ENCODE results near the gene SP140L. TPM values are rescaled to one million over a fixed set of nuclear protein-coding genes. Genes with fewer than 3 reads are reported as not detected.
"Not testable (repeated sequence)": the region's sequence is repeated elsewhere in the genome, so short reads cannot be mapped to it uniquely, and the experiment has no call there.

Gene SP140L
- total RNA-seq, 1 donor = 16.8 TPM

DNA sequence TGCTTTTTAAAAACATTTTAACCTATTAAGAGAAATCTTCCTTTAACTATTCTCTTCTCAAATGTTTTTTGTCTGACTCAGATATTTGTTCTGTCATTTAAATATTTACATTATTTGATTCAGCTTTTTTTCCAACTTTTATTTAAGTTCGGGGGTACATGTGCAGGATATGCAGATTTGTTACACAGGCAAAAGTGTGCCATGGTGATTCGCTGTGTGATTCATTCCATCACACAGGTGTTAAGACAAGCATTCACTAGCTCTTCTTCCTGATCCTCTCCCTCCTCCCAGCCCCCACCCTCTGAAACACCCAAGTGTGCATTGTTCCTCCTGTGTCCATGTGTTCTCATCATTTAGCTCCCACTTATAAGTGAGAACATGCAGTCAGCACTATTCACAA, 108.4 kb downstream of the SP140L start:
- TF ChIP-seq, protein P1, sequence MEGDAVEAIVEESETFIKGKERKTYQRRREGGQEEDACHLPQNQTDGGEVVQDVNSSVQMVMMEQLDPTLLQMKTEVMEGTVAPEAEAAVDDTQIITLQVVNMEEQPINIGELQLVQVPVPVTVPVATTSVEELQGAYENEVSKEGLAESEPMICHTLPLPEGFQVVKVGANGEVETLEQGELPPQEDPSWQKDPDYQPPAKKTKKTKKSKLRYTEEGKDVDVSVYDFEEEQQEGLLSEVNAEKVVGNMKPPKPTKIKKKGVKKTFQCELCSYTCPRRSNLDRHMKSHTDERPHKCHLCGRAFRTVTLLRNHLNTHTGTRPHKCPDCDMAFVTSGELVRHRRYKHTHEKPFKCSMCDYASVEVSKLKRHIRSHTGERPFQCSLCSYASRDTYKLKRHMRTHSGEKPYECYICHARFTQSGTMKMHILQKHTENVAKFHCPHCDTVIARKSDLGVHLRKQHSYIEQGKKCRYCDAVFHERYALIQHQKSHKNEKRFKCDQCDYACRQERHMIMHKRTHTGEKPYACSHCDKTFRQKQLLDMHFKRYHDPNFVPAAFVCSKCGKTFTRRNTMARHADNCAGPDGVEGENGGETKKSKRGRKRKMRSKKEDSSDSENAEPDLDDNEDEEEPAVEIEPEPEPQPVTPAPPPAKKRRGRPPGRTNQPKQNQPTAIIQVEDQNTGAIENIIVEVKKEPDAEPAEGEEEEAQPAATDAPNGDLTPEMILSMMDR (IDR thresholded peaks at IDR 0.05; ENCODE audit: insufficient read depth, low read depth, low read length) = no peak
- DNase-seq (ENCODE audit: low read depth) = no peak
- no peak overlapping the region for H3K4me3 ChIP-seq (ENCODE audit: low read depth, low read length)

DNA sequence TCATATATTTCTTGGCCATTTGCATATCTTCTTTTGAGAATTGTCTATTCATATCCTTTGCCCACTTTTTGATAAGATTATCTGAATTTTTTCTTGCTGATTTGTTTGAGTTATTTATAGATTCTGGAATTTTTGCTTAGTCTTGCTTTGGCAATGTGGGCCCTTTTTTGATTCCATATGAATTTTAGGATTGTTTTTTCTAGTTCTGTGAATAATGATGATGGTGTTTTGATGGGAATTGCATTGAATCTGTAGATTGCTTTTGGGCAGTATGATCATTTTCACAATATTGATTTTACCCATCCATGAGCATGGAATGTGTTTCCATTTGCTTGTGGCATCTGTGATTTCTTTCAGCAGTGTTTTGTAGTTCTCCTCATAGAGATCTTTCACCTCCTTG, 112.1 kb downstream of the SP140L start:
- H3K4me3 ChIP-seq (ENCODE audit: low read depth, low read length); DNase-seq (ENCODE audit: low read depth): not testable (repeated sequence)

DNA sequence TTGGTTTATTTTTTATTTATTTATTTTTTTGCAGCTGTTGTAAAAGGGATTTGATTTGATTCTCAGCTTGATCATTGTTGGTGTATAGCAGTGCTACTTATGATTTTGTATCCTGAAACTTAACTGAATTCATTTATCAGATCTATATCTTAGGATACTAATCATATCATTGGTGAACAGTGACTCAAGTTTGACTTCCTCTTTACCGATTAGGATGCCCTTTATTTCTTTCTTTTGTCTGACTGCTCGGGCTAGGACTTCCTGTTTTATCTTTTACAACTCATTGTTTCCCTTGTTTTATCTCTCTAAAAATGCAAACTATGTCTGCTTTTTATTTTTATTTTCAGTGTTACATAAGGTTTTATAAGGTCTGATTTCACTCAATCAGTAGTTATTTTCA, 112.6 kb downstream of the SP140L start:
- DNase-seq (ENCODE audit: low read depth) = no peak
- H3K4me3 ChIP-seq (ENCODE audit: low read depth, low read length) = no peak overlapping the region
- TF ChIP-seq, protein P1 (IDR thresholded peaks at IDR 0.05; ENCODE audit: insufficient read depth, low read depth, low read length) = no peak

DNA sequence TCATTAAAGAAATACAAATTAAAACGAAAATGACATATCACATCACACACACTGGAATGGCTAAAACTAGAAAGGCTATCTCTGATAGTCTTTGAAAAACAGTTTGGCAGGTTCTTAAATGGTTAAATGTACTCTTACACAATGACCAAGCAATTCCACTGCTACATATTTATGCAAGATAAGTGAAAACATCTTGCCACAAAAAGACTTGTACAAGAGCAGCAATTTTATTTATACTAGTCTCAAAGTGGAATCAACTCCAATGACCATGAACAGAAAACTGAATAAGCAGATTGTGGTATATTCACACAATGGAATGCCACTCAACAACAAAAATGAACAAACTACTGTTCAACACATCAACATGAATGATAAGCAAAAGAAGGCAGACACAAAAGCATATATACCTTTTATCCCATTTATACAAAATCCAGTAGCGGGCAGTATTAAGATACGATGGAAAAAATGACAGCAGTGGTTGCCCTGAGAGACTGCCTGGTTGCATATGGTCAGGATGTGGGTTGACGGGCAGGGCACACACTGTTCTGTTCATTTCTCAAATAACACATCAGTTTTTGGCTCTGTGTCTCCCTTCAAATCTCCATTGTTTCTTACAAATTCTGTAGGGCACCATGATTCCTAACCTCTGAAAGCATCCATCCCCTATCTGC, 114.4 kb downstream of the SP140L start:
- TF ChIP-seq, protein P1 (IDR thresholded peaks at IDR 0.05; ENCODE audit: insufficient read depth, low read depth, low read length) = no peak
- peak; percentile 71 for DNase-seq (ENCODE audit: low read depth)
- no peak overlapping the region for H3K4me3 ChIP-seq (ENCODE audit: low read depth, low read length)

DNA sequence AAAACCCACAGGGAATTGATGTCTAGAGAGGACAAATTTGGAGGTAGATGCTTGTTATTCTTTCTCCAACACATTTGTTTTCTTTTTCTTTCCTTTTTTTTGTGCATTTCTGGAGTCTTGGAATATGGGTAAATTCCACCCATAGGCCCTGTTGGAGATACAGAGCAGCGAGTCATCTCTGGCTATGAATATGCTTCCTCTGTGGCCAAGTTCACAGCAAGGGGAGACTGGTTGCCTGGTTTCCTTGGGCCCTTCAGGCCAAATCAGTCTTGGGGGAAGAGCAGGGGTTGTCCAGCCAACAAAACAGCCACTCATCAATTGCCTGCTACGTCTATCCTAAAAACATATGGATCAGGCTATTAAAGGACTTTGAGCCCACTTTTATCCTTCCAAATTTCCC, 116.5 kb downstream of the SP140L start:
- TF ChIP-seq, protein P1 (IDR thresholded peaks at IDR 0.05; ENCODE audit: insufficient read depth, low read depth, low read length) = no peak
- H3K4me3 ChIP-seq (ENCODE audit: low read depth, low read length) = no peak overlapping the region
- DNase-seq (ENCODE audit: low read depth) = peak; percentile 19

DNA sequence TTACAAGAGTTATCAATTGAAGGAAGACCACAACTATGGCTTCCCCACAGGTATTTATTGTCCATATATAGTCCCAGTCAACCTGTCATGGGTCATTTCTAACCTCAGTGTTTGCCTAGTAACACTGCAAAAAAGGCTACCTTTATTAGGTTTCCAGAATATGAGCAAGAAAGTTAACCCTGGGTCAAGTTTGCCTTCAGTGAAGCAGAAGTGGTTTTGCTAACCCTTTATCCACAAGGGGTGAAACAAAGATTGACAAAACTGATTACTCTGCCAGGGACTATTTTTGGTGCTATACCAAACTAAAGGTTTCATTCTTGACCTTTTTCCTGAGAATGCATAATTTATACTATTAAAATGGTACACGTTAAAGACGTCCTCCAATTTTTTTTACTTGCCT, 117.8 kb downstream of the SP140L start:
- DNase-seq (ENCODE audit: low read depth) = no peak
- no peak overlapping the region for H3K4me3 ChIP-seq (ENCODE audit: low read depth, low read length)
- TF ChIP-seq, protein P1 (IDR thresholded peaks at IDR 0.05; ENCODE audit: insufficient read depth, low read depth, low read length) = no peak

DNA sequence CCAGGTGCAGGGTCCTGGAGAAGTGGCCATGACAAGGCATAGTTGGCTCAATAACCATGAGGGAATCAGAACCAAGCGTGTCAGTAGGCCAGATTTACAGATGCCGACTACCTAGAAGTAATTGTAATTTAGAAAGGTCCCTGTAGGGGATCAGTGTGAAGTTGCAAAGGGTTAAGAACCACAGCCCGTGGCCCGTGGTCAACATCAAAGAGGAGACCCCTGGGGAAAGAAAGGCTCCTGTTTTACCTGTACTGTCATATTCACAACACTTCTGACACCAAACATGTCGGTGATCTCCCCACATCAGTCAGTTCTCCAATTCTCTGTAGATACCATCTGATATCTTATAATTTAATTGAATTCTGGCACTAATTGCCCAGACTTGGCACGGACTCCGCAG, 120.0 kb downstream of the SP140L start:
- no peak overlapping the region for H3K4me3 ChIP-seq (ENCODE audit: low read depth, low read length)
- no peak for DNase-seq (ENCODE audit: low read depth)
- TF ChIP-seq, protein P1 (IDR thresholded peaks at IDR 0.05; ENCODE audit: insufficient read depth, low read depth, low read length) = no peak
